ENCODE measurements around the gene PRKD1. TPM values are rescaled to one million over a fixed set of nuclear protein-coding genes. Genes with fewer than 3 reads are reported as not detected.

The PRKD1 gene
- total RNA-seq, 1 donor from 2014 or later = 11.8 TPM

- no peak for DNase-seq (ENCODE audit: extremely low spot score in 2 of 2)
- H3K36me3 ChIP-seq = no peaks in the 10 kb centered on the region
- intact Hi-C loops (cut with DNase I) = no loop called here
- no peak for TF ChIP-seq POLR2A (IDR thresholded peaks at IDR 0.05)
- no peak for TF ChIP-seq POLR2AphosphoS5 (IDR thresholded peaks at IDR 0.05; ENCODE audit: insufficient read depth in 1 of 2, low read depth in 1 of 2)
- TF ChIP-seq CTCF (IDR thresholded peaks at IDR 0.05) = no peak
- no peaks in the 10 kb centered on the region for H3K9me3 ChIP-seq
- no peaks in the 10 kb centered on the region for H3K27me3 ChIP-seq
- H3K27ac ChIP-seq = no peak overlapping the region
- no peaks in the 10 kb centered on the region for H3K4me1 ChIP-seq
- H3K4me3 ChIP-seq = no peak overlapping the region
Measured at GRCh38 chr14:29763342-29763858, 164.2 kb downstream of the PRKD1 start.

GRCh38 chr14:29759521-29760340 is 167.9 kb downstream of the PRKD1 start:
- H3K27ac ChIP-seq = no peak overlapping the region
- no peaks in the 10 kb centered on the region for H3K27me3 ChIP-seq
- no peak overlapping the region for H3K4me3 ChIP-seq
- TF ChIP-seq CTCF (IDR thresholded peaks at IDR 0.05) (no peak), POLR2AphosphoS5 (IDR thresholded peaks at IDR 0.05; ENCODE audit: insufficient read depth in 1 of 2, low read depth in 1 of 2) (no peak), POLR2A (IDR thresholded peaks at IDR 0.05) (no peak)
- H3K36me3 ChIP-seq = no peaks in the 10 kb centered on the region
- no peaks in the 10 kb centered on the region for H3K9me3 ChIP-seq
- intact Hi-C loops (cut with DNase I) = no loop called here
- H3K4me1 ChIP-seq = no peaks in the 10 kb centered on the region
- DNase-seq (ENCODE audit: extremely low spot score in 2 of 2) = no peak

- Histone ChIP-seq H3K36me3 (no peaks in the 10 kb centered on the region), H3K4me1 (no peaks in the 10 kb centered on the region), H3K9me3 (no peaks in the 10 kb centered on the region), H3K27ac (no peak overlapping the region), H3K27me3 (no peaks in the 10 kb centered on the region), H3K4me3 (no peak overlapping the region)
- DNase-seq (ENCODE audit: extremely low spot score in 2 of 2) = no peak
- TF ChIP-seq POLR2A (IDR thresholded peaks at IDR 0.05) = no peak
- no peak for TF ChIP-seq POLR2AphosphoS5 (IDR thresholded peaks at IDR 0.05; ENCODE audit: insufficient read depth in 1 of 2, low read depth in 1 of 2)
- TF ChIP-seq CTCF (IDR thresholded peaks at IDR 0.05) = no peak
- intact Hi-C loops (cut with DNase I) = no loop called here
Measured at GRCh38 chr14:29757711-29758233, 169.9 kb downstream of the PRKD1 start.

- Histone ChIP-seq H3K9me3 (no peaks in the 10 kb centered on the region), H3K4me3 (no peak overlapping the region), H3K27me3 (no peaks in the 10 kb centered on the region), H3K27ac (no peak overlapping the region), H3K36me3 (no peaks in the 10 kb centered on the region), H3K4me1 (no peaks in the 10 kb centered on the region)
- intact Hi-C loops (cut with DNase I) = no loop called here
- DNase-seq (ENCODE audit: extremely low spot score in 2 of 2) = no peak
- TF ChIP-seq POLR2AphosphoS5 (IDR thresholded peaks at IDR 0.05; ENCODE audit: insufficient read depth in 1 of 2, low read depth in 1 of 2) (no peak), CTCF (IDR thresholded peaks at IDR 0.05) (no peak), POLR2A (IDR thresholded peaks at IDR 0.05) (no peak)
Measured at GRCh38 chr14:29757188-29757680, 170.4 kb downstream of the PRKD1 start.

- Histone ChIP-seq H3K27me3 (no peaks in the 10 kb centered on the region), H3K4me3 (no peak overlapping the region), H3K36me3 (no peaks in the 10 kb centered on the region), H3K9me3 (no peaks in the 10 kb centered on the region), H3K27ac (no peak overlapping the region), H3K4me1 (no peaks in the 10 kb centered on the region)
- intact Hi-C loops (cut with DNase I) = no loop called here
- no peak for TF ChIP-seq CTCF (IDR thresholded peaks at IDR 0.05)
- TF ChIP-seq POLR2AphosphoS5 (IDR thresholded peaks at IDR 0.05; ENCODE audit: insufficient read depth in 1 of 2, low read depth in 1 of 2) = no peak
- no peak for TF ChIP-seq POLR2A (IDR thresholded peaks at IDR 0.05)
- no peak for DNase-seq (ENCODE audit: extremely low spot score in 2 of 2)
Measured at GRCh38 chr14:29756019-29756385, 171.6 kb downstream of the PRKD1 start.
